Measurements from ENCODE around the gene IRF5.

GRCh38 chr7:128939861-128940410 lies 2.2 kb downstream of the IRF5 start:
- no peak for TF ChIP-seq CTCF (IDR thresholded peaks at IDR 0.05)
- TF ChIP-seq POLR2AphosphoS5 (IDR thresholded peaks at IDR 0.05; ENCODE audit: low read depth, low read length): no peak
- no peak for TF ChIP-seq TCF7L2 (IDR thresholded peaks at IDR 0.05; ENCODE audit: low read depth, low read length)
